Measurements from ENCODE around the gene APOLD1. TPM values are rescaled to one million over a fixed set of nuclear protein-coding genes. Genes with fewer than 3 reads are reported as not detected.

APOLD1 gene
- total RNA-seq, 2 experiments from 2014 or later, result 22.5 to 25.8 TPM

- intact Hi-C loops (cut with micrococcal nuclease; ENCODE audit: unreplicated experiment), result no loop called here
- peak within 1 kb of the TSS; percentile 6 for H3K27ac ChIP-seq (ENCODE audit: low read depth, low read length, poor library complexity, severe bottlenecking)
- TSS peak; percentile 76 for BruUV-seq (replicated peaks)
- peaks cover 45% of the 10 kb centered on the region for H3K79me2 ChIP-seq (ENCODE audit: insufficient read depth, low read depth, low read length)
- H3K9me3 ChIP-seq (ENCODE audit: low read length), result no peaks in the 10 kb centered on the region
- ChIA-PET CTCF (ENCODE audit: unreplicated experiment) (interaction anchor here (0.8 kb wide), 1 partner anchor 485 kb away, joined by 3 read pairs; no protein-coding TSS in a partner anchor), POLR2A (interaction anchor here (0.6 to 1.4 kb wide), 7 partner anchors 9 to 279 kb away, joined by 3 to 6 read pairs (median 3); no protein-coding TSS in a partner anchor)
- peak; percentile 91 for DNase-seq (ENCODE audit: low spot score)
- H3K9me2 ChIP-seq (ENCODE audit: insufficient read depth, low read length), result no peaks in the 10 kb centered on the region
- H3K4me1 ChIP-seq (ENCODE audit: insufficient read depth, low read length, poor library complexity, severe bottlenecking), result peaks cover 16% of the 10 kb centered on the region
- TF ChIP-seq, protein P1, sequence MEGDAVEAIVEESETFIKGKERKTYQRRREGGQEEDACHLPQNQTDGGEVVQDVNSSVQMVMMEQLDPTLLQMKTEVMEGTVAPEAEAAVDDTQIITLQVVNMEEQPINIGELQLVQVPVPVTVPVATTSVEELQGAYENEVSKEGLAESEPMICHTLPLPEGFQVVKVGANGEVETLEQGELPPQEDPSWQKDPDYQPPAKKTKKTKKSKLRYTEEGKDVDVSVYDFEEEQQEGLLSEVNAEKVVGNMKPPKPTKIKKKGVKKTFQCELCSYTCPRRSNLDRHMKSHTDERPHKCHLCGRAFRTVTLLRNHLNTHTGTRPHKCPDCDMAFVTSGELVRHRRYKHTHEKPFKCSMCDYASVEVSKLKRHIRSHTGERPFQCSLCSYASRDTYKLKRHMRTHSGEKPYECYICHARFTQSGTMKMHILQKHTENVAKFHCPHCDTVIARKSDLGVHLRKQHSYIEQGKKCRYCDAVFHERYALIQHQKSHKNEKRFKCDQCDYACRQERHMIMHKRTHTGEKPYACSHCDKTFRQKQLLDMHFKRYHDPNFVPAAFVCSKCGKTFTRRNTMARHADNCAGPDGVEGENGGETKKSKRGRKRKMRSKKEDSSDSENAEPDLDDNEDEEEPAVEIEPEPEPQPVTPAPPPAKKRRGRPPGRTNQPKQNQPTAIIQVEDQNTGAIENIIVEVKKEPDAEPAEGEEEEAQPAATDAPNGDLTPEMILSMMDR (conservative IDR thresholded peaks at IDR 0.05; ENCODE audit: low read length), result peak; percentile 83
- TF ChIP-seq EZH2phosphoT487 (IDR thresholded peaks at IDR 0.05; ENCODE audit: borderline replicate concordance, low read depth, low read length), result no peak
- peaks cover 42% of the 10 kb centered on the region for H3K36me3 ChIP-seq (ENCODE audit: insufficient read depth, low read length)
- H3K4me2 ChIP-seq (ENCODE audit: low read length), result peak within 1 kb of the TSS; percentile 88
- no peaks in the 10 kb centered on the region; the same call in 1 of the 2 replicates for H4K20me1 ChIP-seq (ENCODE audit: insufficient read depth, low read length)
- peak within 1 kb of the TSS; percentile 68; the same call in 1 of the 2 replicates for H2AFZ ChIP-seq (ENCODE audit: low read length)
- peak within 1 kb of the TSS; percentile 85 for H3K4me3 ChIP-seq (ENCODE audit: low read depth, low read length, poor library complexity, severe bottlenecking)
Observed at GRCh38 chr12:12813120-12814101, 28.0 kb downstream of the APOLD1 start, which contains the start of gene DDX47. TSS of gene DDX47 (plus strand) at chr12:12813346. CDS start at chr12:12813368, 22 bp downstream.

DNA sequence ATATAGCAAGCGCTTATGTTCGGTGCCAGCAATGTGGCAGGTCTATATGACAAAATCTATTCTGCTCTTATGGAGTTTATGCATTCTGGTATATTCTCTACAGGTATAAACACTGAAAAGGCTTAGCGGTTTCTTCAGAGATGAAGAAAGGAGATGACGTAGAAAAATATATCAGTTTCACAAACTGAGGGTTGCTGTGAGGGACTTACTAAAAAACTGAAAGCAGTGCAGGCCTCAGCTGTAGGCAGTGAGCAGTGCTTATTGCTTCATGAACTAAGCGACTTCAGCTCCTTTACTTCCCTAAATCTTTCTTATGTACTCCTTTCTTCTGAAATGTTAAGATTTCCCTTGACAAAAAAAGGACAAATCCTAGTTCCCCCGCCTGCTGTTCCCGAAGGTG, 32.2 kb downstream of the APOLD1 start:
- Histone ChIP-seq H3K27ac (ENCODE audit: low read depth, low read length, poor library complexity, severe bottlenecking) (no peak overlapping the region), H3K36me3 (ENCODE audit: insufficient read depth, low read length) (peaks cover 84% of the 10 kb centered on the region), H4K20me1 (ENCODE audit: insufficient read depth, low read length) (no peaks in the 10 kb centered on the region), H3K4me1 (ENCODE audit: insufficient read depth, low read length, poor library complexity, severe bottlenecking) (peaks cover 8% of the 10 kb centered on the region), H3K4me3 (ENCODE audit: low read depth, low read length, poor library complexity, severe bottlenecking) (no peak overlapping the region), H2AFZ (ENCODE audit: low read length) (no peak overlapping the region), H3K4me2 (ENCODE audit: low read length) (no peak overlapping the region), H3K79me2 (ENCODE audit: insufficient read depth, low read depth, low read length) (peaks cover 50% of the 10 kb centered on the region), H3K9me2 (ENCODE audit: insufficient read depth, low read length) (no peaks in the 10 kb centered on the region), H3K9me3 (ENCODE audit: low read length) (no peaks in the 10 kb centered on the region)
- DNase-seq (ENCODE audit: low spot score), result no peak
- intact Hi-C loops (cut with micrococcal nuclease; ENCODE audit: unreplicated experiment), result no loop called here
- ChIA-PET POLR2A (interaction anchor here (0.5 kb wide), 1 partner anchor 9 kb away, joined by 3 read pairs; no protein-coding TSS in a partner anchor), CTCF (ENCODE audit: unreplicated experiment) (no interaction called here)
- BruUV-seq (replicated peaks), result no TSS peak
- TF ChIP-seq, protein P1 (conservative IDR thresholded peaks at IDR 0.05; ENCODE audit: low read length), result no peak
- TF ChIP-seq EZH2phosphoT487 (IDR thresholded peaks at IDR 0.05; ENCODE audit: borderline replicate concordance, low read depth, low read length), result no peak
